GM19240 (cell line): ENCODE results near the gene ABHD12.

Experiments used
- DNase-seq: peaks from one replicate; pipeline ENCODE4 v3.0.0; 2011; ENCODE audit warnings: low spot score; ENCODE audit not compliant: insufficient read length

ABHD12 gene

GRCh38 chr20:25308671-25309394, 81.8 kb downstream of the ABHD12 start:
- DNase-seq = no peak

GRCh38 chr20:25308083-25308491, 82.5 kb downstream of the ABHD12 start:
- DNase-seq = no peak

DNA sequence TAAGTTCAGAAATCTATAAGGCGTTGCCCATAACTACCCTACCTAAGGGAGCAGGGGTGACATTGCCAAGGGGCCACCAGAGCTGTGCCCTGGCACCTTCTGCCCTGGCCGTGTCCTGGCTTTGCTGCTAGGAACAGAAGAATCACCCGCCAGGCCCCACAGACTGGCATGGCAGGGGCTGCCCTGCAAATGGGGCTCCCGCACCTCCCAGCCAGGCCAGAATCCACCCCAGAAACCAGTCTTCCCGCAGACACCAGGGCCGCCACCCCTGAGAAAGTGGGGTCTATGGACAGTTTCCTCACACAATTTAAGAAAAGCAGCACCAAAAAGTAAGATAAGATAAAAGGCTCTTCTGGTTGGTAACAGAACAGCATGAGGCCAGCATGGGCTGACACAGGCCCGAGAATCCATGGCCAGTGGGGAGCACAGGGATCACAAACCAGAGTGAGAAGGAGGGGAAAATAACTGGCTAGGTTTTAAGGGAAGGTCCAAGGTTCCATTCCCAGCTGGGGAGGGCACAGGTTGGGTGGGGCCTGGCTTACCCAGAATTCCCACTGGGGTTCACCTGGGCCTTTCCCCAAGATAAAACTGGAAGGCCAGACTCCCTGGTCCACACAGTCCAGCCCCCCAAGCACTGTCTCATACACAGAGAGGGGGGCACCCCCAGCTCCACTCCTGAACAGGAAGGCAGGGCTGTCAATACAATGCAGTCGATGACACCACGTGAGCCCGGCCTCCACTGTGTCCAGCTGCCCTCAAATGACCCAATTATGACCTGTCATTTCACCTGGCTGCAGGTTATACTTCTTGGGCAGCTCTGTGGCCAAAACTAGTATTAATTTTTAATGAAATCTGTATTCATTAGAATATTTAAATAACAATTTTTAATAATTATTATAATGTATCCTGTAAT, 83.4 kb downstream of the ABHD12 start:
- no peak for DNase-seq

GRCh38 chr20:25304025-25304549, 86.5 kb downstream of the ABHD12 start:
- no peak for DNase-seq

DNA sequence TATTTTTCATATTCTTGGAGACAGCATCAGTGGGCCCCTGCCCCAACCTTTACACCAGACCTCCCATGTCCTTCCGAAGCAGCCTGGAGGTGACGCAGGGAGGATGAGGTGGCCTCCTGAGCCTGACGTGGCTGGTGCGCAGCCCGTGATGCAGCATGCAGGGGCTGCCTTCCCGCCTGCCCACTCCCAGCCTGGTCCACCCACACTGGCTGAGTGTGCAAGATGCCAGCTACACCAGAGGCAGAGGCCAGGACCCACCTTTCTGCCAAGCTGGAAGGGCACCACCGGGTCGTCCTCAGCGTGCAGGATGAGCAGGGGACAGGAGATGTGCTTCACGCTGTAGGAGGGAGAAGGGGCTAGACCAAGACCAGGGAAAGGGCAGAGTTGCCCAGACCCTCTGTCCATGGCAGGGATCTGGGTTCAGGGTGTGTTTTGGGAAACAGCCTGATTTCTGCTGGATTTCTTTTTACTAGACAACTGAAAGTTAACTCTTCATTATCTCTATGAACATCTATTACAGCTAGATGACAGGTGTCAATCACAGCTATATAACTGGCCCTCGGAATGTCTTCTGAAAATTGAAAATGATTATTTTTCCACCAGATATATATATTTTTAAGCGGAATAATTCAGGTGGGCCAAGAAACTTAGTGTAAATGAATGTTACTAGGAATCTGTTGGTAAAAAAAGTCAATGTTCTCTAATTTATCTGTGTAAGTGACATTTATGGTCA, 87.2 kb downstream of the ABHD12 start:
- DNase-seq = no peak

GRCh38 chr20:25302596-25302995, 88.0 kb downstream of the ABHD12 start:
- DNase-seq = no peak

DNA sequence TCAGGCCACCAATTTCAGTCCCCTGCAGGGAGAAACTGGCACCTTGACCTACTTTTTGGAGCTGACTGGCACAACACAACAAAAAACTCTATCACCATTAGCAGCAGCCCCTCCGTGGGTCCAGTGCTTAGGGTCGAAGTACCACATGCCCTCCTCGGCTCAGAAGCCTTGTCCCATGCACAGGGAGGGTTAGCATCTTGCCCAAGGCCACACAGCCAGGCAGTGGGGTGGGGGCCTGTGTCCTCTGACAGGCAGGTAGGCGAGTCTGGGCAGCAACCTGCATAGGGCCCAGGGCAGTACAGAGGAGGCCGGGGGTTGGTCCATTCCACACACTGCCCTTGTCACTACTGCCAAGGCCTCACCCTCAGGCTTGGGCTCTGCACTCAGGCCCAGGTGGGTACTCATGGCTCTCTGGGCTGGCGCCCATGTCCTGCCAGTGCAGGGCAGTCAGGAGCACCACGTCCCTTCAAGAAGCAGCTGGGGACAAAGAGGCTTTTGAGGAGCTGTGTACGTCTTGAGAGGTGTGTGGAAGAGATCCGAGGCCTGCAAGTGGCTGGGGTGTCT, 89.2 kb downstream of the ABHD12 start:
- no peak for DNase-seq

- no peak for DNase-seq
Observed at GRCh38 chr20:25300496-25301170, 90.0 kb downstream of the ABHD12 start.

DNA sequence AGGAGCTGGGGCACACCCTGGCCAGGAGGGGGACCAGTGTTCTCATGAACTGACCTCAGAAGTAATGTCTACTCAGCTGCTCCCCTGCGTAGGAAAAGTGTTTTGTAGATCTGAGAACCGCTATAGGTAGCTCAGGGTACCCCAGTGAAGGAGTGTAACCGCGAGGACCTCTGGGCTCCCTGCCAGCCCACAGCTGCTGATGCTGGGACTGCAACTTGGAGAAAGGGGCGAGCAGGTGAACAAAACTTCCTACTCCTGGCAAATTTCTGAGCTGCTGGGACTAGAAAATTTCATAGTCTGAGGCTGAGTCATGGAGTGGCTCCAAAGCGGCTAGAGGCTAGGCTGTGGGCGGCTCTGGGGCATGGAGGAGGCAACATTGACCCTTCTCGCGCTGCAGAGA, 90.8 kb downstream of the ABHD12 start:
- no peak for DNase-seq

GRCh38 chr20:25297141-25297905, 93.3 kb downstream of the ABHD12 start:
- peak; percentile 78 for DNase-seq

GRCh38 chr20:25296094-25297093, 94.2 kb downstream of the ABHD12 start:
- peak; percentile 76 for DNase-seq

DNA sequence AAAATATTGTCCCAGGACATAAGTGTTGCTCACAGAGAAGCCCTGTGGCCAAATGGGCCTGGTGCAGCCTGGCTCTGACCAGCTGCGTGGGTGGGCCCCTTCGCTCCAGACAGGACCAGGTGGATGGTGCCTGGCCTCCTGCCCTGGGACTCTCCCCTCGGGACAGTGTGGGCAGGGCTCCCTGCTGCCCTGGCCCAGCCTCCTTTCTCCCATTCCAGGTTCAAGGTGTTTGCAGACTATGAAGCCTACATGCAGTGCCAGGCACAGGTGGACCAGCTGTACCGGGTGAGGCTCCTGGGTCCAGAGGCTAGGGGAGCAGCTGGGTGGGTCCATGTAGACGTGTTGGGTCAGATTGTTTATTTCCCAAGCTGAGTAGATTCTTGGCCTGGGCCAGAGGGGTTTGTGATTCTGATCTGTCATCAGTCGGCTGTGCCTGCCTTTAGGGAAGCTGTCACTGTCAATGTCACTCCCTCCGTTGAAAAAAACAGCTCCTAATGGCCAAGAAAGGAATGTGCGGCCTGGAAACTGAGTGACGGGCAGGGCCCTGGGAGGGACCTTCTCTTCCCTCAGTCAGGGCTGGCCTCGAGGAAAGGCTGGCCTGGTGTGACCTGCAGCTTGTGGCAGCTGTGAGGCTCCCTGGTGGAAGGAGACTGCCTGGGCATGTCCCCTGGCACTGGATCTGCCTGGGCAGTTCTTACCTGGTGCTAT, 95.1 kb downstream of the ABHD12 start:
- DNase-seq = no peak

- peak; percentile 58 for DNase-seq
Observed at GRCh38 chr20:25294459-25295385, 95.9 kb downstream of the ABHD12 start.

DNA sequence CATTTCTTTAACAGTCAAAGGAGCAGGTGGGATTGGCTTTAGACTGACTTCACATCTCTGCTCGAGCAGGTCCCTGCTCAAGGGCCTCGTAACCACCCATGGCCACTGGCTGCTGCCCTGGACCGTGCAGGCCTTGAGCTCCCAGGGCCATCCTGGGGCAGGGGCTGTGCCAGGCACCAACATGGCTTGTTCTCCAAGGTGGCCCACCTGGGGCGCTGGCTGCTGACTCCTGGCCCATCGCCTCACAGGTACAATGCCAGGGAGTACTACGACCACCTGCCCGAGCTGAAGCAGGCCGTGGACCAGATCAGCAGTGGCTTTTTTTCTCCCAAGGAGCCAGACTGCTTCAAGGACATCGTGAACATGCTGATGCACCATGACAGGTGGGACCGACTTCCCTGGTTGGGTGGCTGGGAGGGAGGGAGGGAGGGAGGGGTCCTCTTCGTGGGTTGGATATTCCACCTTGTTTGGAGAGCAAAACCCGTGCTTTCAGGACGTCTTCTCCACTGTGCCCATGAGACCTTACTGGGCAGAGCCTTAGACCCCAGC, 96.7 kb downstream of the ABHD12 start:
- no peak for DNase-seq

GRCh38 chr20:25293507-25293906, 97.1 kb downstream of the ABHD12 start:
- DNase-seq = no peak

DNA sequence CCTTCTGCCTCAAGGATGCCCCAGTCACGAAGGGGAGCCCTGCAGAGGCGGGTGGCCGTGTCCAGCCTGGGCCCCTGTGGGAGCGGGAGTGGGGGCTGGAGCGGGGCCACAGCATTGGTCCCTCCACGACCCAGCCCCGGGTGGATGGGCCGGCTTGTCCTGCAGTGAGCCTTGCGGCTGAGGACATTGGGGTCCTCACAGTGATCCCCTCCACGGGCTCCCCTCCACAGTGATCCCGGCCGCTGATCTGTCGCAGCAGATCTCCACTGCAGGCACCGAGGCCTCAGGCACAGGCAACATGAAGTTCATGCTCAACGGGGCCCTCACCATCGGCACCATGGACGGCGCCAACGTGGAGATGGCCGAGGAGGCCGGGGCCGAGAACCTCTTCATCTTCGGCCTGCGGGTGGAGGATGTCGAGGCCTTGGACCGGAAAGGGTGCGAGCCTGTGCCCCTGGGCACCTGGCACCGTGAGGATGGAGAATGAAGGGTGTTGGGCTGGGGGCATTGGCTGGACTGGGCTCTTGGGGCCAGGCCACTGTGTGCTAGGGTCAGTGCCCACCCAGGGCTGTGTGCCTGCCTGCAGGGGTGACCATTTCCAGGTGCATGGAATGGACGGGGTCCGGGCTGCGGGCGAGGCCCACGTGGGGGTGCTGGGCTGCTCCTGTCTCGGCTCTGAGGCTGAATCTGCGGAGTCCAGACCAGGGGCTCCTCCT, 98.3 kb downstream of the ABHD12 start:
- DNase-seq = no peak
